NT2/D1 (cell line): Measurements from ENCODE around the gene LIMS3.
"Not testable (repeated sequence)": the region's sequence is repeated elsewhere in the genome, so short reads cannot be mapped to it uniquely, and the experiment has no call there.

Source experiments
- YY1 ChIP-seq: IDR thresholded peaks from 2 replicates; pipeline ENCODE4 v1.6.1; 2011; ENCODE audit not compliant: insufficient read length, insufficient read depth
- ZNF274 ChIP-seq: IDR thresholded peaks from 2 replicates; pipeline ENCODE4 v1.6.1; 2011; ENCODE audit warnings: mild to moderate bottlenecking, low read depth, low read length

- not testable (repeated sequence) for TF ChIP-seq YY1, ZNF274
Measured at GRCh38 chr2:109947959-109948520, 49.6 kb downstream of the LIMS3 start.
